GM12878 (cell line): ENCODE data around the gene USP54. TPM values are rescaled to one million over a fixed set of nuclear protein-coding genes. Genes with fewer than 3 reads are reported as not detected.

Experiments
- ATAC-seq: fragments of 200-7000 bp; cut with Tn5 transposase; 3 replicates; pipeline ENCODE4 v1.9.1; 2020; ENCODE audit warnings: mild to moderate bottlenecking, moderate library complexity
- BruUV-seq: library from RNA; stranded (reverse); fragments of 400-500 nt; replicated peaks from 2 replicates; lab custom pipeline; 2021; lab: Mats Ljungman, UMichigan
- CTCF ChIA-PET: fragments of 300-600 bp; sonication (Branson Sonifier 250); formaldehyde crosslinking; extraction: SDS; loops from one replicate; lab custom pipeline; 2021; ENCODE audit warnings: inconsistent platforms; lab: Yijun Ruan, JAX
- POLR2A ChIA-PET: fragments of 350-600 bp; formaldehyde crosslinking; extraction: SDS; loops from one replicate; lab custom pipeline; 2021; ENCODE audit warnings: inconsistent platforms; lab: Charles Lee
- RAD21 ChIA-PET: fragments of 300-600 bp; sonication (Branson Sonifier 250); formaldehyde crosslinking; loops from one replicate; lab custom pipeline; 2023; ENCODE audit warnings: antibody characterized with exemption; ENCODE audit not compliant: unreplicated experiment; lab: Charles Lee
- SMC1A ChIA-PET: fragments of 300-600 bp; sonication (Branson Sonifier 250); formaldehyde crosslinking; loops from one replicate; lab custom pipeline; 2023; ENCODE audit not compliant: unreplicated experiment, uncharacterized antibody; lab: Charles Lee
- DNase-seq: peaks from one replicate; pipeline ENCODE4 v3.0.0-alpha.2; 2011; ENCODE audit warnings: low read depth, low spot score
- FAIRE-seq: peaks from 3 replicates; lab custom pipeline; 2011; peaks lifted over from hg19 to GRCh38; lab: Jason Lieb, UNC
- H2AFZ ChIP-seq: 2 replicates; pipeline ENCODE4 v1.6.0; 2011; ENCODE audit warnings: low read depth, low read length, control low read depth; ENCODE audit not compliant: control insufficient read depth
- H3K27ac ChIP-seq: 2 replicates; pipeline ENCODE4 v1.5.1; 2011; ENCODE audit warnings: control low read depth; ENCODE audit not compliant: control insufficient read depth, insufficient read depth
- H3K27me3 ChIP-seq, 2 experiments: replicated peaks in 1 of 2; 2 replicates each; pipeline versions ENCODE4 v1.6.0 to v1.6.1; 2011; ENCODE audit warnings: low read length in 1 of 2; ENCODE audit not compliant: control insufficient read depth in 2 of 2, insufficient read depth in 2 of 2
- H3K36me3 ChIP-seq, 2 experiments: 2 replicates each; pipeline ENCODE4 v1.5.1; 2011; ENCODE audit warnings: low read length in 1 of 2; ENCODE audit not compliant: control insufficient read depth in 2 of 2, insufficient read depth in 2 of 2
- H3K4me1 ChIP-seq: 2 replicates; pipeline ENCODE4 v1.6.1; 2011; ENCODE audit warnings: mild to moderate bottlenecking, low read length, moderate library complexity, mixed read lengths; ENCODE audit not compliant: control insufficient read depth, insufficient read depth
- H3K4me2 ChIP-seq: 2 replicates; pipeline ENCODE4 v1.6.0; 2011; ENCODE audit warnings: control low read depth; ENCODE audit not compliant: control insufficient read depth, insufficient read depth
- H3K4me3 ChIP-seq: fragments of 200-600 bp; sonication (generic); 2 replicates; pipeline ENCODE4 v1.5.1; 2016
- H3K79me2 ChIP-seq: 2 replicates; pipeline ENCODE4 v1.6.0; 2011; ENCODE audit warnings: low read length; ENCODE audit not compliant: control insufficient read depth, insufficient read depth
- H3K9ac ChIP-seq: 2 replicates; pipeline ENCODE4 v1.8.0; 2011; ENCODE audit warnings: low read length, control low read depth, mixed read lengths; ENCODE audit not compliant: control insufficient read depth, insufficient read depth
- H3K9me3 ChIP-seq: replicated peaks from 3 replicates; pipeline ENCODE4 v1.5.1; 2011; ENCODE audit warnings: mild to moderate bottlenecking, low read length; ENCODE audit not compliant: control insufficient read depth, insufficient read depth
- H4K20me1 ChIP-seq: 2 replicates; pipeline ENCODE4 v1.6.0; 2011; ENCODE audit not compliant: control insufficient read depth, insufficient read depth
- CEBPB ChIP-seq, 2 experiments: fragments of 150-350 bp in 1 of 2; IDR thresholded peaks; 2 replicates each; pipeline ENCODE4 v1.6.1; 2012 to 2014; ENCODE audit warnings: low read depth in 2 of 2, low read length in 2 of 2, borderline replicate concordance in 1 of 2, inconsistent platforms in 1 of 2
- MEF2B ChIP-seq: fragments of 450-650 bp; IDR thresholded peaks from 2 replicates; pipeline ENCODE4 v1.6.1; 2018; ENCODE audit warnings: mild to moderate bottlenecking, moderate library complexity; ENCODE audit not compliant: partially characterized antibody, poor library complexity, severe bottlenecking
- MXI1 ChIP-seq: fragments of 150-350 bp; IDR thresholded peaks from 2 replicates; pipeline ENCODE4 v1.6.1; 2011; ENCODE audit warnings: low read depth, mild to moderate bottlenecking, inconsistent platforms, low read length, improper control_type of control experiment
- NR2C2 ChIP-seq: IDR thresholded peaks from 2 replicates; pipeline ENCODE4 v1.6.1; 2011; ENCODE audit warnings: borderline replicate concordance, low read depth; ENCODE audit not compliant: control insufficient read depth, insufficient read length
- NR2F1 ChIP-seq: fragments of 450-650 bp; conservative IDR thresholded peaks from 2 replicates; pipeline ENCODE4 v1.6.1; 2017; ENCODE audit warnings: mild to moderate bottlenecking
- PAX5 ChIP-seq: IDR thresholded peaks from 2 replicates; pipeline ENCODE4 v1.6.1; 2011; ENCODE audit warnings: low read depth, low read length, borderline replicate concordance
- SP1 ChIP-seq: IDR thresholded peaks from one replicate; pipeline ENCODE4 v1.6.1; 2011; ENCODE audit warnings: low read depth, low read length
- SREBF1 ChIP-seq: IDR thresholded peaks from 2 replicates; pipeline ENCODE4 v1.6.1; 2012; ENCODE audit warnings: mild to moderate bottlenecking, low read length
- ZNF24 ChIP-seq: fragments of 450-650 bp; IDR thresholded peaks from 2 replicates; pipeline ENCODE4 v1.6.1; 2017; ENCODE audit warnings: antibody characterized with exemption, mild to moderate bottlenecking
- WGBS: methylation state at CpG from one replicate; pipeline ENCODE4 v1.1.6; 2016; ENCODE audit warnings: low lambda C conversion rate; ENCODE audit not compliant: insufficient replicate concordance, insufficient coverage; ENCODE audit errors: missing lambda C conversion rate; 5-methylcytosine and 5-hydroxymethylcytosine counted together
- in situ Hi-C: fragments of 300-500 bp; cut with MboI; formaldehyde crosslinking; loops from 9 replicates; pipeline ENCODE4 v1.14.3; 2018; ENCODE audit warnings: mixed read lengths
- intact Hi-C: fragments of 100-400 bp; cut with micrococcal nuclease; formaldehyde crosslinking; loops from one replicate; pipeline ENCODE4 v1.14.2; 2022; ENCODE audit not compliant: unreplicated experiment
- polyA plus RNA-seq, 11 experiments: library from polyadenylated mRNA; depleted of rRNA in 4 of 11; unstranded in 6 of 11; stranded (reverse) in 5 of 11; fragments of >200 nt; fragmentation: Nextera tagmentation in 4 of 11; fragmentation: Illumina TruSeq in 1 of 11; extraction: Ambion mirVana in 4 of 11; extraction: Trizol in 1 of 11; gene quantifications; 1 replicate in 1 of 11; 2 replicates in 10 of 11; pipeline versions ENCODE4 v1.2.1 to v1.2.3, GENCODE V29; 2011 to 2016; ENCODE audit warnings: inconsistent platforms in 2 of 11, missing spikeins in 2 of 11, low read depth in 1 of 11
- total RNA-seq, 4 experiments: library from RNA; depleted of rRNA in 3 of 4; stranded (reverse); fragments of >200 nt in 3 of 4; fragmentation: Illumina TruSeq in 1 of 4; extraction: Trizol in 1 of 4; gene quantifications; 2 replicates each; pipeline versions ENCODE4 v1.2.1 to v1.2.3, GENCODE V29; 2013 to 2021
- TF ChIP-seq, protein P1 (sequence below): IDR thresholded peaks from 2 replicates; pipeline ENCODE4 v1.6.1; 2012; ENCODE audit warnings: low read depth, low read length, improper control_type of control experiment

The USP54 gene
- total and polyA plus RNA-seq, 10 of the 15 experiments (the other 5 are each of a cell fraction or from before 2014, with no cell fraction given): 0.93 to 10.5 (median 5.5) TPM

DNA sequence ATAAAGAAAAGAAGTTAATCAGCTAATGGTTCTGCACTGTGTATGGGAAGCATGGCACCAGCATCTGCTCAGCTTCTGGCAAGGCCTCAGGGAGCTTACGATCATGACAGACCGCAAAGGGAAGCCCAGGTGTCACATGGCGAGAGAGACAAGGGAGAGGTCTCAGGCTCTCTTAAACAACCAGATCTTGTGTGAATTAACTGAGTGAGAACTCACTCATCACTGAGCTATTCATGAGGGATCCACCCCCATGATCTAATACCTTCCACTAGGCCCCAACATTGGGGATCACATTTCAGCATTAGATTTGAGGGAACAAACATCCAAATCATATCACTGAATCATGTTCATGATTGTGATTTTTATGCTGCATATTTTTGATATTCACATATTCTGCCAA, 5.8 kb downstream of the USP54 start:
- intact Hi-C loops: no loop called here
- Histone ChIP-seq H3K27ac (no peak overlapping the region), H3K4me1 (no peaks in the 10 kb centered on the region; the same call in 1 of the 2 replicates), H3K9ac (no peak overlapping the region), H3K9me3 (no peaks in the 10 kb centered on the region), H4K20me1 (no peaks in the 10 kb centered on the region), H3K36me3 (no peaks in the 10 kb centered on the region), H3K79me2 (no peaks in the 10 kb centered on the region), H2AFZ (no peak overlapping the region), H3K27me3 (no peaks in the 10 kb centered on the region), H3K4me3 (no peak overlapping the region), H3K4me2 (no peak overlapping the region)
- TF ChIP-seq SP1 (no peak), MEF2B (no peak), NR2C2 (no peak), PAX5 (no peak), NR2F1 (no peak), MXI1 (no peak), SREBF1 (no peak), CEBPB (IDR thresholded peaks at IDR 0.05; ENCODE audit: borderline replicate concordance in 1 of 2, low read depth in 2 of 2, low read length in 2 of 2) (no peak), ZNF24 (no peak)
- TF ChIP-seq, protein P1, sequence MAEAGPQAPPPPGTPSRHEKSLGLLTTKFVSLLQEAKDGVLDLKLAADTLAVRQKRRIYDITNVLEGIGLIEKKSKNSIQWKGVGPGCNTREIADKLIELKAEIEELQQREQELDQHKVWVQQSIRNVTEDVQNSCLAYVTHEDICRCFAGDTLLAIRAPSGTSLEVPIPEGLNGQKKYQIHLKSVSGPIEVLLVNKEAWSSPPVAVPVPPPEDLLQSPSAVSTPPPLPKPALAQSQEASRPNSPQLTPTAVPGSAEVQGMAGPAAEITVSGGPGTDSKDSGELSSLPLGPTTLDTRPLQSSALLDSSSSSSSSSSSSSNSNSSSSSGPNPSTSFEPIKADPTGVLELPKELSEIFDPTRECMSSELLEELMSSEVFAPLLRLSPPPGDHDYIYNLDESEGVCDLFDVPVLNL: no peak
- no TSS peak for BruUV-seq
- ATAC-seq: no peak
- ChIA-PET POLR2A (no interaction called here), SMC1A (interaction anchor here (0.9 to 1.6 kb wide), 3 partner anchors 8 to 40 kb away, joined by 3 to 5 read pairs (median 4); no protein-coding TSS in a partner anchor), RAD21 (interaction anchor here (1.3 kb wide), 1 partner anchor 15 kb away, joined by 3 read pairs; no protein-coding TSS in a partner anchor), CTCF (interaction anchor here (0.9 to 1.1 kb wide), 2 partner anchors 8 to 40 kb away, joined by 3 read pairs; no protein-coding TSS in a partner anchor)
- in situ Hi-C loops: no loop called here
- no peak for FAIRE-seq
- 100% methylated on average over 3 of the region's 3 CpGs for WGBS
- DNase-seq: no peak
